A673 (cell line): ENCODE results near the gene ZNF638. TPM values are rescaled to one million over a fixed set of nuclear protein-coding genes. Genes with fewer than 3 reads are reported as not detected.

ENCODE experiments used
- BruUV-seq: library from RNA; stranded (reverse); fragments of 400-500 nt; replicated peaks from 2 replicates; lab custom pipeline; 2021; lab: Mats Ljungman, UMichigan
- CTCF ChIA-PET: fragments of 300-600 bp; sonication (Branson Sonifier 250); formaldehyde crosslinking; loops from one replicate; lab custom pipeline; 2022; ENCODE audit warnings: antibody characterized with exemption; lab: Charles Lee
- POLR2A ChIA-PET: fragments of 300-600 bp; sonication (Branson Sonifier 250); formaldehyde crosslinking; loops from one replicate; lab custom pipeline; 2022; ENCODE audit warnings: antibody characterized with exemption; ENCODE audit not compliant: low non-redundant PET; lab: Charles Lee
- DNase-seq: peaks from one replicate; pipeline ENCODE4 v3.0.0-alpha.2; 2015; ENCODE audit warnings: low spot score
- H3K27ac ChIP-seq: fragments of 200-600 bp; sonication (generic); 2 replicates; pipeline ENCODE4 v1.5.1; 2016; ENCODE audit warnings: mixed run types, low read depth, mild to moderate bottlenecking, mixed read lengths, antibody characterized with exemption, low read length; ENCODE audit not compliant: poor library complexity, severe bottlenecking
- H3K27me3 ChIP-seq: fragments of 200-600 bp; sonication (generic); replicated peaks from 2 replicates; pipeline ENCODE4 v1.6.1; 2017; ENCODE audit warnings: mixed run types, low read depth, mild to moderate bottlenecking, mixed read lengths, antibody characterized with exemption, low read length; ENCODE audit not compliant: insufficient read depth, poor library complexity
- H3K36me3 ChIP-seq: fragments of 200-600 bp; sonication (generic); 2 replicates; pipeline ENCODE4 v1.6.1; 2016; ENCODE audit warnings: mixed run types, mild to moderate bottlenecking, mixed read lengths, antibody characterized with exemption, low read length; ENCODE audit not compliant: insufficient read depth, poor library complexity, severe bottlenecking
- H3K4me1 ChIP-seq: fragments of 200-600 bp; sonication (generic); 2 replicates; pipeline ENCODE4 v1.6.1; 2017; ENCODE audit warnings: mixed run types, mild to moderate bottlenecking, mixed read lengths, antibody characterized with exemption, low read length; ENCODE audit not compliant: insufficient read depth, poor library complexity, severe bottlenecking
- H3K4me3 ChIP-seq: fragments of 200-600 bp; sonication (generic); 2 replicates; pipeline ENCODE4 v1.5.1; 2016; ENCODE audit warnings: low read depth, mixed run types, mild to moderate bottlenecking, mixed read lengths, low read length; ENCODE audit not compliant: poor library complexity, severe bottlenecking
- H3K9me3 ChIP-seq: fragments of 200-600 bp; sonication (generic); 2 replicates; pipeline ENCODE4 v1.6.1; 2016; ENCODE audit warnings: mixed run types, low read depth, mild to moderate bottlenecking, mixed read lengths, antibody characterized with exemption, low read length; ENCODE audit not compliant: poor library complexity, severe bottlenecking
- EZH2 ChIP-seq: fragments of 200-600 bp; sonication (generic); IDR thresholded peaks from 2 replicates; pipeline ENCODE4 v1.6.1; 2017; ENCODE audit warnings: borderline replicate concordance, low read depth, mild to moderate bottlenecking, mixed read lengths, antibody characterized with exemption, low read length; ENCODE audit not compliant: poor library complexity, severe bottlenecking
- intact Hi-C: fragments of 100-400 bp; cut with micrococcal nuclease; formaldehyde crosslinking; loops from one replicate; pipeline ENCODE4 v1.10.0; 2022; ENCODE audit not compliant: unreplicated experiment
- total RNA-seq: library from RNA; stranded (reverse); gene quantifications from 2 replicates; pipeline ENCODE4 v1.2.3, GENCODE V29; 2021
- TF ChIP-seq, protein P1 (sequence below): fragments of 300-800, 200-600 bp; sonication (generic); conservative IDR thresholded peaks from 2 replicates; pipeline ENCODE4 v1.5.1; 2017; ENCODE audit warnings: low read depth, mild to moderate bottlenecking, antibody characterized with exemption, low read length, moderate library complexity, mixed read lengths

Gene ZNF638
- total RNA-seq, 1 experiment from 2014 or later = 126 TPM

DNA sequence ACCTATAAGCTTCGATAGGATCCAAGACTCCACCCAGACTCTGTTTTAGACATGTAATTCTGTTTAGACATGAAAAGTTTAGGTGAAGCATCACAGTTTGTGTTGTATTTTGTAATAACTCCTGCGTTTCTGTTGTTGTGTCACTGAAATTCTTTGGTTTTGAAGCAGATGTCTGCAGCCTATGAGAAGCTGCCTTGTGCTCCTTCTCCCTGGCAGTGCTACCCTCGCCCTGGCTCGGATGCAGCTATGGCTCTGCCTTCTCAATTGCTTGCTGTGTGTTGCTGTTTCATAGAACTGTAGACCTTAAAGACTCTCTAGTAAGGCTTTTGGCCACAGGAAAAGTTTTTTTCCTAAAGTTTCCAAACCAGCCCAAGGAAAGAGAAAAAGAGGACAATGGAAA is 40.2 kb upstream of the ZNF638 start:
- H3K4me3 ChIP-seq = no peak overlapping the region
- ChIA-PET CTCF (no interaction called here), POLR2A (no interaction called here)
- intact Hi-C loops = loop anchor here (10.0 kb wide), 1 partner anchor 137 kb away; no protein-coding TSS in a partner anchor
- TF ChIP-seq, protein P1, sequence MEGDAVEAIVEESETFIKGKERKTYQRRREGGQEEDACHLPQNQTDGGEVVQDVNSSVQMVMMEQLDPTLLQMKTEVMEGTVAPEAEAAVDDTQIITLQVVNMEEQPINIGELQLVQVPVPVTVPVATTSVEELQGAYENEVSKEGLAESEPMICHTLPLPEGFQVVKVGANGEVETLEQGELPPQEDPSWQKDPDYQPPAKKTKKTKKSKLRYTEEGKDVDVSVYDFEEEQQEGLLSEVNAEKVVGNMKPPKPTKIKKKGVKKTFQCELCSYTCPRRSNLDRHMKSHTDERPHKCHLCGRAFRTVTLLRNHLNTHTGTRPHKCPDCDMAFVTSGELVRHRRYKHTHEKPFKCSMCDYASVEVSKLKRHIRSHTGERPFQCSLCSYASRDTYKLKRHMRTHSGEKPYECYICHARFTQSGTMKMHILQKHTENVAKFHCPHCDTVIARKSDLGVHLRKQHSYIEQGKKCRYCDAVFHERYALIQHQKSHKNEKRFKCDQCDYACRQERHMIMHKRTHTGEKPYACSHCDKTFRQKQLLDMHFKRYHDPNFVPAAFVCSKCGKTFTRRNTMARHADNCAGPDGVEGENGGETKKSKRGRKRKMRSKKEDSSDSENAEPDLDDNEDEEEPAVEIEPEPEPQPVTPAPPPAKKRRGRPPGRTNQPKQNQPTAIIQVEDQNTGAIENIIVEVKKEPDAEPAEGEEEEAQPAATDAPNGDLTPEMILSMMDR = no peak
- no peak for TF ChIP-seq EZH2
- H3K27me3 ChIP-seq = no peaks in the 10 kb centered on the region
- no TSS peak for BruUV-seq
- H3K36me3 ChIP-seq = no peaks in the 10 kb centered on the region
- H3K9me3 ChIP-seq = no peaks in the 10 kb centered on the region
- H3K4me1 ChIP-seq = no peaks in the 10 kb centered on the region
- H3K27ac ChIP-seq = no peak overlapping the region
- no peak for DNase-seq

DNA sequence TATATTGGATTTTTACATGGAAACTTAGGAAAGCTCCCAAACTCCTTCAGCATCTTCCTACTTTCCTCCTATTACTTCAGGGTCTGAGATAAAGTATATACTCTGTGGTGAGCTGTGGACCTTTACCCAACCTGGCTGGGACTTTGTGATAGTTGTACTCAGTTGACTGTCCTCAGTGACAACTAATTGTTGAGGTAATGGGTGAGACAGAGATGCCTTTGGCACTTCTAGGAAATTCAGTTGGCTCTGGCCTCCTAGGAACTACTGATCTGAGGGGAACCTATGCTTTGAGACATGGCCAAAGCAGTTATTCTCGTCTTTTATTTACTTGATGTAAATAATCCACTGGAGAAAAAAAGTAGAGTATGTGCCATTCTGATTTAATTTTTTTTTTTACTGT is 39.4 kb upstream of the ZNF638 start:
- H3K4me3 ChIP-seq = no peak overlapping the region
- H3K36me3 ChIP-seq = no peaks in the 10 kb centered on the region
- ChIA-PET POLR2A (no interaction called here), CTCF (no interaction called here)
- TF ChIP-seq, protein P1 = no peak
- no peak for TF ChIP-seq EZH2
- DNase-seq = no peak
- no peaks in the 10 kb centered on the region for H3K4me1 ChIP-seq
- H3K9me3 ChIP-seq = no peaks in the 10 kb centered on the region
- no TSS peak for BruUV-seq
- intact Hi-C loops = loop anchor here (10.0 kb wide), 1 partner anchor 137 kb away; no protein-coding TSS in a partner anchor
- H3K27ac ChIP-seq = no peak overlapping the region
- H3K27me3 ChIP-seq = no peaks in the 10 kb centered on the region

GRCh38 chr2:71298914-71299313 is 32.7 kb upstream of the ZNF638 start:
- CTCF ChIA-PET = interaction anchor here (0.9 to 2.0 kb wide), 4 partner anchors 33 to 214 kb away, joined by 4 to 67 read pairs (median 6); partner anchors contain the start of gene ZNF638
- intact Hi-C loops = loop anchor here (1.0 to 10.0 kb wide), 2 partner anchors 144 to 211 kb away; no protein-coding TSS in a partner anchor

More at GRCh38 chr2:71298914-71299313, 32.7 kb upstream of the ZNF638 start:
- H3K4me3 ChIP-seq = no peak overlapping the region
- H3K27ac ChIP-seq = no peak overlapping the region
- BruUV-seq = no TSS peak
- no peaks in the 10 kb centered on the region for H3K9me3 ChIP-seq
- no peaks in the 10 kb centered on the region for H3K36me3 ChIP-seq
- no peaks in the 10 kb centered on the region for H3K4me1 ChIP-seq
- POLR2A ChIA-PET = no interaction called here
- DNase-seq = no peak
- TF ChIP-seq, protein P1 = no peak
- TF ChIP-seq EZH2 = no peak
- no peaks in the 10 kb centered on the region for H3K27me3 ChIP-seq
